ENCODE measurements around the gene TM2D3. TPM values are rescaled to one million over a fixed set of nuclear protein-coding genes. Genes with fewer than 3 reads are reported as not detected.

Gene TM2D3
- total RNA-seq, 6 experiments from 2014 or later: 31.4 to 35.9 (median 32.5) TPM

DNA sequence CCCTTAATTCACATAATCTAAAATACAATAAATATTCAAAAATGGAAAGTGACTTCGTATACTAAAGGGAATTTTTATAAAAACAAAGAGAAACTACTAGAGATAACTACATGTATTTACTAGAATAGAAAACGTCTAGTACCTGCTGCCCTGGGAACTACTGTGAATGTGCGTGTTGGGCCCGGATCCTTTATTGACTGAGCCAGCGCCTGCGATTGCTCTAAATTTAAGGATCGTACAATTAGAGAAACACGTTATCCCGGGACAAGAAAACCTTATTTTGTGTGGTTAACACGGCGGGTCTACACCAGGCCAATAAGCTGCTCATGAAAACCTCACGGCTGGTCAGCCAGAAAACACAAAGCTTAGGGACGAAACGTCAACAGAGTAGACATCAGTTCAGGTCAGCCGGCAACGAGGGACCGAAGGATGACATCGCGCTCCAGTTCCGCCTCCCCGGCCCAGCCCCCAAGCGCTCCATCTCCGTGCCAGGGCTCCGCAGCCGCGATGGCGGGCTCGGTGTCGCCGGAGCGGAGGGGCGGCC is 555 bp downstream of the TM2D3 start:
- TF ChIP-seq, protein P1, sequence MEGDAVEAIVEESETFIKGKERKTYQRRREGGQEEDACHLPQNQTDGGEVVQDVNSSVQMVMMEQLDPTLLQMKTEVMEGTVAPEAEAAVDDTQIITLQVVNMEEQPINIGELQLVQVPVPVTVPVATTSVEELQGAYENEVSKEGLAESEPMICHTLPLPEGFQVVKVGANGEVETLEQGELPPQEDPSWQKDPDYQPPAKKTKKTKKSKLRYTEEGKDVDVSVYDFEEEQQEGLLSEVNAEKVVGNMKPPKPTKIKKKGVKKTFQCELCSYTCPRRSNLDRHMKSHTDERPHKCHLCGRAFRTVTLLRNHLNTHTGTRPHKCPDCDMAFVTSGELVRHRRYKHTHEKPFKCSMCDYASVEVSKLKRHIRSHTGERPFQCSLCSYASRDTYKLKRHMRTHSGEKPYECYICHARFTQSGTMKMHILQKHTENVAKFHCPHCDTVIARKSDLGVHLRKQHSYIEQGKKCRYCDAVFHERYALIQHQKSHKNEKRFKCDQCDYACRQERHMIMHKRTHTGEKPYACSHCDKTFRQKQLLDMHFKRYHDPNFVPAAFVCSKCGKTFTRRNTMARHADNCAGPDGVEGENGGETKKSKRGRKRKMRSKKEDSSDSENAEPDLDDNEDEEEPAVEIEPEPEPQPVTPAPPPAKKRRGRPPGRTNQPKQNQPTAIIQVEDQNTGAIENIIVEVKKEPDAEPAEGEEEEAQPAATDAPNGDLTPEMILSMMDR (IDR thresholded peaks at IDR 0.05): no peak
- no peak for DNase-seq
- H3K4me1 Mint-ChIP-seq (ENCODE audit: low read depth): peaks cover 35% of the 10 kb centered on the region
- no peaks in the 10 kb centered on the region for H3K9me3 Mint-ChIP-seq
- H3K27ac Mint-ChIP-seq: peak overlapping the region; percentile 98
- H3K4me3 Mint-ChIP-seq: peak overlapping the region; percentile 92
- H3K27me3 Mint-ChIP-seq (ENCODE audit: insufficient read depth): no peaks in the 10 kb centered on the region; the same call in 1 of the 2 replicates
- peaks cover 20% of the 10 kb centered on the region for H3K36me3 Mint-ChIP-seq (ENCODE audit: low read depth)

DNA sequence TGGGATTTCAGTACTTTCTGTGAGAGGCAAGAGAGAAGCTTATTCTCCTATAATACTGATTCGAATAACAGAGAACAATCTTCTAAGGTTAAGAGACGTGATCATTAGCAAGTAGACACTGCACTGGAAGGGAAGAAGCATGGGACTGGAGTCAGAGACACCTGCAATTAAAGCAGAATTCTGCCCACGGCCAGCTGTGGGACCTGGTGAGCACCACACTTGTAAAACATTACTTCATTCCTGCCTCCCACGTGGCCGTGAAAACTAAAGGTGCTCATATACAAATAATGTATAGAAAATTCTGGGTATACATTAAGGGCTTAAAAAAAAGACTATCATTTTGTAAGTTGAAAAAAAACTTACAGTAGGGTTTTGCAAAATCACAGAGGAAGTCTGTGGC is 2.0 kb downstream of the TM2D3 start:
- TF ChIP-seq, protein P1 (IDR thresholded peaks at IDR 0.05): no peak

DNA sequence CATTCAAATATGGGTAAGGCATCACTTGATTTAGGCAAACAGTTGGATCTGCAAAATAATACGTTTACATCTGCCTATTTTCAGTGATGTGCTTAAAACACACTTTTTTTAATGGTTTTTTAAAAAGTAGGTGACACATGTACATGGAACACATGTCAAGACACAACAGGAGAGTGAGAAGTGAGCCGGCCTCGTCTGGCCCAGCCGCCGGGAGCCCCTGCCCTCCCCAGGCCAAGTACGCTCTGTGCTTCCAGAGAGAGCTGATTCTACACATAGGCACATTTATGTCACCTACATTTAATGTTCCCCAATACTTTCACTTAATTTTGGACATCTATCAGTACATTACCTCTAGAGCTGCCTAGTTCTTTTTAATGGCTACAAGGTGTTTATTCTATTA is 3.8 kb downstream of the TM2D3 start:
- Mint-ChIP-seq H3K27ac (no peak overlapping the region), H3K36me3 (ENCODE audit: low read depth) (peaks cover 31% of the 10 kb centered on the region), H3K4me3 (no peak overlapping the region), H3K27me3 (ENCODE audit: insufficient read depth) (no peaks in the 10 kb centered on the region; the same call in 1 of the 2 replicates), H3K4me1 (ENCODE audit: low read depth) (peaks cover 32% of the 10 kb centered on the region), H3K9me3 (no peaks in the 10 kb centered on the region)
- no peak for DNase-seq
- TF ChIP-seq, protein P1 (IDR thresholded peaks at IDR 0.05): no peak

More for the DNA sequence above, 2.0 kb downstream of the TM2D3 start:
- H3K4me3 Mint-ChIP-seq: peak overlapping the region; percentile 92
- peaks cover 29% of the 10 kb centered on the region for H3K36me3 Mint-ChIP-seq (ENCODE audit: low read depth)
- H3K4me1 Mint-ChIP-seq (ENCODE audit: low read depth): peaks cover 35% of the 10 kb centered on the region
- no peaks in the 10 kb centered on the region; the same call in 1 of the 2 replicates for H3K27me3 Mint-ChIP-seq (ENCODE audit: insufficient read depth)
- peak overlapping the region; percentile 98; the same call in 1 of the 2 replicates for H3K27ac Mint-ChIP-seq
- no peaks in the 10 kb centered on the region for H3K9me3 Mint-ChIP-seq
- no peak for DNase-seq

DNA sequence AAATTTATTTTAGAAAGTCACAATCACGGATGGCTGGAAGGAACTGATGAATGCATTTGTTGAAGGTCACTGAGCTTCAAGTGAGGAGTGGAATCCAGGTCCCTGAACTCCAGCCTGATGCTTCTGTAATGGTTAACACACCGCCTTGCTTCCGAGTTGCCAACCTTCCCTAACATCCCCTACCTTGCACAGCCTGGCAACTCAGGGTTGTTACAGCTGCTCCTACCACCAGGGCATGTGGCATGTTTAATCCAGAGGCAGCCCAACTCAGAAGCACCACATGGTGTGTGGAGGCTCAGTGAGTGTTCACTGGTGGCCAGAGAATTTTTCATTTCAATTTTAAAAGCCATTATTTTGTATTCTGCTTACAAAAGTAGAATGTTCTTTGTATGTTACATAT is 4.9 kb downstream of the TM2D3 start:
- no peak for DNase-seq
- no peaks in the 10 kb centered on the region for H3K9me3 Mint-ChIP-seq
- H3K36me3 Mint-ChIP-seq (ENCODE audit: low read depth): peaks cover 30% of the 10 kb centered on the region
- no peak overlapping the region for H3K27ac Mint-ChIP-seq
- peaks cover 36% of the 10 kb centered on the region for H3K4me1 Mint-ChIP-seq (ENCODE audit: low read depth)
- no peaks in the 10 kb centered on the region; the same call in 1 of the 2 replicates for H3K27me3 Mint-ChIP-seq (ENCODE audit: insufficient read depth)
- TF ChIP-seq, protein P1 (IDR thresholded peaks at IDR 0.05): no peak
- H3K4me3 Mint-ChIP-seq: no peak overlapping the region

DNA sequence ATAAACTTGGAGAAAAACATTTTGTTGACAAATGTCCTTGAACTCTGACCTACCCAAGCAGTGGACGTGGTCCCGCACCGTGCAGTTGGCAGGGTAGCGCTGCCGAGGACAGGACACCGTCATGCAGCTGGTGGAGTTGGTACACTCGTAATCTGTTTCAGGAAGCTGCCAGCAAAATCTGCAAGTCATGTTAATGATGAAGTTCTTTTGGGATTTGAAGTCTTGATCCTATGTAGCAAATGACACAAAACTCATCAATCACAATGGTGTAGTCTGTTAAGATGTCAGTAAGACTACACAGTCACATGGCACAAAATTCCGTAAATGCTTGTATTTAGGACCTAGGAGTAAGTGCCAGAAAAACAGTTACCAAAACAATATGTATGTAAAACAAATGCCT is 5.5 kb downstream of the TM2D3 start:
- H3K27me3 Mint-ChIP-seq (ENCODE audit: insufficient read depth): no peaks in the 10 kb centered on the region
- no peak for DNase-seq
- peak overlapping the region; percentile 33 for H3K27ac Mint-ChIP-seq
- H3K4me3 Mint-ChIP-seq: no peak overlapping the region
- H3K36me3 Mint-ChIP-seq (ENCODE audit: low read depth): peaks cover 30% of the 10 kb centered on the region
- H3K4me1 Mint-ChIP-seq (ENCODE audit: low read depth): peaks cover 41% of the 10 kb centered on the region
- TF ChIP-seq, protein P1 (IDR thresholded peaks at IDR 0.05): no peak
- no peaks in the 10 kb centered on the region for H3K9me3 Mint-ChIP-seq
